Measurements from ENCODE around the gene NPEPPS.

The NPEPPS gene

DNA sequence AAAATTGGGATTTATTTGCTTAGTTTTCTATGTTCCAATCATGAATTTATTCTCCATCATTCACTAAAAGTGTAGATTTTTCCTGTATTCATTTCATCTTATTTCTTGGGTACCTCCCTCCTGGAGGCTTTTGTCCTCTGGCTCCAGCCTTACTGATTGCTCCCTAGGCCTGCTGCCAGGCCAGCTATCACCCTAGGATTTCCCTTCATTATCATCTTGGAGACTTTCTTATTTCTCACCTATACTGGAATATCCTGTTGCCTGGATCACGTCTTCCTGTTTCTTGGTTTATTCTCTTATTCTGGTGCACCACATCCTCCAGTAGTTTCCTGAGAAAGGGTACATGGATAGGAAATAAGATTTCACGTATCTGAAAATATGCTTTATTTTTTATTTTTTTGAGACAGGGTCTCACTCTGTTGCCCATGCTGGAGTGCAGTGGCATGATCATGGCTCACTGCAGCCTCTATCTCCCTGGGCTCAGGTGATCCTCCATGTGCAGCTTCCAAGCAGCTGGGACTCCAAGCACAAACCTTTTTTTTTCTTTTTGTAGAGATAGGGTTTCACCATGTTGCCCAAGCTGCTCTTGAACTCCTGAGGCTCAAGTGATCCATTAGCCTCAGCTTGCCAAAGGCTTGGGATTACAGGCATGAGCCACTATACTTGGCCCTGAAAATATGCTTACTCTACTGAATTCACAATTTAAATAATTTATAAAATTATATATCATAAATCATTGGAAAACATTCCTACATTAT lies 105.5 kb downstream of the NPEPPS start:
- Histone ChIP-seq H3K36me3 (peaks cover 24% of the 10 kb centered on the region), H3K4me1 (peaks cover 20% of the 10 kb centered on the region), H3K4me2 (peak overlapping the region; percentile 27; the same call in 1 of the 2 replicates), H3K4me3 (no peak overlapping the region), H4K20me1 (no peaks in the 10 kb centered on the region), H3K9ac (no peak overlapping the region), H3K9me3 (no peaks in the 10 kb centered on the region), H3K27me3 (no peaks in the 10 kb centered on the region), H3K27ac (no peak overlapping the region)
- TF ChIP-seq Cebpa-rat (IDR thresholded peaks at IDR 0.05), result no peak

DNA sequence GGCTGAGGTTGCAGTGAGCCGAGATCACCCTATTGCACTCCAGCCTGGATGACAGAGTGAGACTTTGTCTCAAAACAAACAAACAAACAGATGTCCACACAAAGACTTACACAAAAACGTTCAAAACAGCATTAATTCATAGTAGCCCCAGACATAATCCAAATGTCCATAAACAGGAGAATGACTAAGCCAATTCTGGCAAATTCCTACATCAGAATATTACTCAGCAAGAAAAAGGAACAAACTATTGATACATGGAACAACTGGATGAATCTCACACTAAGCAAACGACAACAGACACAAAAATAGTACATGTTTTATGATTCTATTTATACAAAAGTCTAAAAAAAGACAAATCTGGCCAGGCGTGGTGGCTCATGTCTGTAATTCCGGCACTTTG lies 108.0 kb downstream of the NPEPPS start:
- no peak overlapping the region for H3K4me2 ChIP-seq
- no peak overlapping the region for H3K27ac ChIP-seq
- H3K27me3 ChIP-seq, result no peaks in the 10 kb centered on the region
- no peaks in the 10 kb centered on the region for H4K20me1 ChIP-seq
- H3K36me3 ChIP-seq, result peaks cover 20% of the 10 kb centered on the region
- no peaks in the 10 kb centered on the region for H3K9me3 ChIP-seq
- H3K9ac ChIP-seq, result no peak overlapping the region
- no peak overlapping the region for H3K4me3 ChIP-seq
- peaks cover 37% of the 10 kb centered on the region for H3K4me1 ChIP-seq
- no peak for TF ChIP-seq Cebpa-rat (IDR thresholded peaks at IDR 0.05)

- Histone ChIP-seq H3K4me2 (no peak overlapping the region), H3K36me3 (peaks cover 20% of the 10 kb centered on the region), H3K4me1 (peaks cover 37% of the 10 kb centered on the region)
Measured at GRCh38 chr17:47640076-47640475, 109.2 kb downstream of the NPEPPS start.

GRCh38 chr17:47641202-47641601 lies 110.3 kb downstream of the NPEPPS start:
- H3K4me2 ChIP-seq, result peak overlapping the region; percentile 13; the same call in 1 of the 2 replicates
- H4K20me1 ChIP-seq, result no peaks in the 10 kb centered on the region
- no peaks in the 10 kb centered on the region for H3K27me3 ChIP-seq
- no peak overlapping the region for H3K27ac ChIP-seq
- no peak overlapping the region for H3K9ac ChIP-seq
- no peaks in the 10 kb centered on the region for H3K9me3 ChIP-seq
- H3K4me3 ChIP-seq, result no peak overlapping the region
- peaks cover 36% of the 10 kb centered on the region for H3K4me1 ChIP-seq
- no peak for TF ChIP-seq Cebpa-rat (IDR thresholded peaks at IDR 0.05)
- H3K36me3 ChIP-seq, result peaks cover 14% of the 10 kb centered on the region

More at GRCh38 chr17:47640076-47640475, 109.2 kb downstream of the NPEPPS start:
- H3K4me3 ChIP-seq, result no peak overlapping the region
- H3K27me3 ChIP-seq, result no peaks in the 10 kb centered on the region
- no peaks in the 10 kb centered on the region for H3K9me3 ChIP-seq
- H4K20me1 ChIP-seq, result no peaks in the 10 kb centered on the region
- no peak overlapping the region for H3K27ac ChIP-seq
- no peak for TF ChIP-seq Cebpa-rat (IDR thresholded peaks at IDR 0.05)
- no peak overlapping the region for H3K9ac ChIP-seq

DNA sequence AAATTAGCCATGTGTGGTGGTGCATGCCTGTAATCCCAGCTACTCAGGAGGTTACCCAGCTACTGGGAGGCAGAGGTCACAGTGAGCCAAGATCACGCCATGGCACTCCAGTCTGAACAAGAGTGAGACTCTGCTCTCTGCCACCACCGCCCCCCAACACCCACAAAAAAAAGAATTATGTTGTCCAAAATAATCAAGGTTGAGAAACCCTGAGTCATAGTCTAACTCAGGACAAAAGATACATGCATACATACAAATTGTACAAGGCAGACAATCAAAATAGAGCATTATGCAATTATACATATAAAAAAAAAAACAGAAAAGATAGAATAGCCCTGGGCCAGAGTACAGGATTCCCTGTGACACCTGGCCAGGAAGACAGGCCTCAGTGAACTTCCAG lies 112.2 kb downstream of the NPEPPS start:
- Histone ChIP-seq H3K4me2 (peak overlapping the region; percentile 37), H3K4me1 (peaks cover 27% of the 10 kb centered on the region), H3K9ac (no peak overlapping the region)

GRCh38 chr17:47644324-47644723 lies 113.4 kb downstream of the NPEPPS start:
- no peak for TF ChIP-seq Cebpa-rat (IDR thresholded peaks at IDR 0.05)
- H4K20me1 ChIP-seq, result no peaks in the 10 kb centered on the region
- no peaks in the 10 kb centered on the region for H3K36me3 ChIP-seq
- peaks cover 35% of the 10 kb centered on the region for H3K4me1 ChIP-seq
- no peaks in the 10 kb centered on the region for H3K9me3 ChIP-seq
- H3K27ac ChIP-seq, result no peak overlapping the region
- no peak overlapping the region for H3K9ac ChIP-seq
- H3K4me2 ChIP-seq, result no peak overlapping the region
- H3K4me3 ChIP-seq, result no peak overlapping the region
- H3K27me3 ChIP-seq, result no peaks in the 10 kb centered on the region

More for the DNA sequence above, 112.2 kb downstream of the NPEPPS start:
- no peak overlapping the region for H3K27ac ChIP-seq
- H3K9me3 ChIP-seq, result no peaks in the 10 kb centered on the region
- TF ChIP-seq Cebpa-rat (IDR thresholded peaks at IDR 0.05), result no peak
- H3K27me3 ChIP-seq, result no peaks in the 10 kb centered on the region
- H3K36me3 ChIP-seq, result peaks cover 3% of the 10 kb centered on the region
- H4K20me1 ChIP-seq, result no peaks in the 10 kb centered on the region
- no peak overlapping the region for H3K4me3 ChIP-seq

DNA sequence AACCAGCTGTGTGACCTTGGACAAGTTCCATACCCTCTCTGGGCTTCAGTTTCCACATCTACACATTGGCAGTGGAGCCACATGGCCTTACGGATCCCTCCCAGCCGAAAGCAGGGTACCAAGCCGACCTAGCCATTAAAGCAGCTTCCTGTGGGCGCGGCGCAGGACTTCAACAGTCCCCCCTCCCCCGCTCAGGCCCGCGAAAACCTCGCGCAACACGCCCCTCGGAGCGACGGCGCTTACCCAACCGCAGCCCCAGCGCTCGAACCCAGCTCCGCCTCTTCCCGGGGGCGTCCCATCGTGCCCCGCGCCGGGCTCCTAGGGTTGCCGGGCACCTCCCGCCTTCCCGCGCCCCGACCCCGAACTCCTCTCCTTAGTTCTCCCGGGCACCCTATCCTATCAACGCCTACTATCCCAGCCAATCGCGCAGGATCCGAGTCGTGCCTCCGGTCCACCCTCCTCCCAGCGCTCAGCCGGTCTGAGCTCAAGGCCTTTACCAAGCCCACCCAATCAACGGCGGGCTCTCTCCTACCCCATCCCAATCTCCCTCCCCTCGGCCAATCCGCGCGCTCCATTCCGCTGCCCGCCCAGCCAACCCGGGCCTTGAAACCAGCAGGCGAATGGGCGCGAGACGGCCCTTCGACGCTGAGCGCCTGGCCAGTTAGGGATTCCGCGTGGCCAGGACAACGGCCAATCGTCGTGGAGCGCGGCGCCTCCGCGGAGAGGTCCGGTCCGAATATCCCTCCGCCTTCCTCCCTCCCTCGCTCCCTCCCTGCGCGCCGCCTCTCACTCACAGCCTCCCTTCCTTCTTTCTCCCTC lies 118.5 kb downstream of the NPEPPS start, which contains the start of gene KPNB1:
Gene KPNB1, plus strand, starts transcription at position 767 of the 819 bp plus-strand sequence. CDS start 326 bp downstream, outside the sequence.
- Histone ChIP-seq H3K4me1 (peaks cover 46% of the 10 kb centered on the region), H3K4me2 (peak within 1 kb of the TSS; percentile 91)

DNA sequence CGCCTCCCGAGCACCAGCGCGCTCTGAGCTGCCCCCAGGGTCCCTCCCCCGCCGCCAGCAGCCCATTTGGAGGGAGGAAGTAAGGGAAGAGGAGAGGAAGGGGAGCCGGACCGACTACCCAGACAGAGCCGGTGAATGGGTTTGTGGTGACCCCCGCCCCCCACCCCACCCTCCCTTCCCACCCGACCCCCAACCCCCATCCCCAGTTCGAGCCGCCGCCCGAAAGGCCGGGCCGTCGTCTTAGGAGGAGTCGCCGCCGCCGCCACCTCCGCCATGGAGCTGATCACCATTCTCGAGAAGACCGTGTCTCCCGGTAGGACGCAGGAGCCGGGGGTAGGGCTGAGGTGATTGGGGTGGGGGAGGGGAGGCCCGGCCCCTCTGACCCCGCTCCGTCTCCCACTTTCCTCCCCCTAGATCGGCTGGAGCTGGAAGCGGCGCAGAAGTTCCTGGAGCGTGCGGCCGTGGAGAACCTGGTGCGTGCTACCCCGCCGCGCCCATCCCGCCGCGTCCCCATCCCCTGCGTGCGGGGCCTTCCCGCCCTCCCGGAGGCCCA lies 119.1 kb downstream of the NPEPPS start:
- H3K36me3 ChIP-seq, result peaks cover 35% of the 10 kb centered on the region
- peak overlapping the region; percentile 88 for H3K27ac ChIP-seq
- no peak for TF ChIP-seq Cebpa-rat (IDR thresholded peaks at IDR 0.05)
- H3K9ac ChIP-seq, result peak overlapping the region; percentile 86
- peaks cover 51% of the 10 kb centered on the region for H3K4me1 ChIP-seq
- H3K9me3 ChIP-seq, result no peaks in the 10 kb centered on the region
- peak overlapping the region; percentile 80 for H3K4me3 ChIP-seq
- H3K27me3 ChIP-seq, result no peaks in the 10 kb centered on the region
- H4K20me1 ChIP-seq, result peaks cover 43% of the 10 kb centered on the region
- H3K4me2 ChIP-seq, result no peak overlapping the region

More for the DNA sequence above, 118.5 kb downstream of the NPEPPS start, which contains the start of gene KPNB1:
- peaks cover 29% of the 10 kb centered on the region for H3K36me3 ChIP-seq
- peak within 1 kb of the TSS; percentile 94 for H3K9ac ChIP-seq
- H3K27me3 ChIP-seq, result no peaks in the 10 kb centered on the region
- TF ChIP-seq Cebpa-rat (IDR thresholded peaks at IDR 0.05), result peak; percentile 26; the same call in 1 of the 2 replicates
- peaks cover 36% of the 10 kb centered on the region for H4K20me1 ChIP-seq
- H3K4me3 ChIP-seq, result peak within 1 kb of the TSS; percentile 80
- H3K9me3 ChIP-seq, result no peaks in the 10 kb centered on the region
- H3K27ac ChIP-seq, result peak within 1 kb of the TSS; percentile 92

Measured in BLaER1 (cell line).